22Rv1 (cell line): Measurements from ENCODE around the gene CPNE9.

Experiments
- CTCF ChIP-seq: fragments of 450-650 bp; IDR thresholded peaks from 2 replicates; pipeline ENCODE4 v1.5.1; 2017; ENCODE audit warnings: mild to moderate bottlenecking
- ZFX ChIP-seq: fragments of 450-650 bp; IDR thresholded peaks from 2 replicates; pipeline ENCODE4 v1.6.1; 2017; ENCODE audit warnings: antibody characterized with exemption, borderline replicate concordance

DNA sequence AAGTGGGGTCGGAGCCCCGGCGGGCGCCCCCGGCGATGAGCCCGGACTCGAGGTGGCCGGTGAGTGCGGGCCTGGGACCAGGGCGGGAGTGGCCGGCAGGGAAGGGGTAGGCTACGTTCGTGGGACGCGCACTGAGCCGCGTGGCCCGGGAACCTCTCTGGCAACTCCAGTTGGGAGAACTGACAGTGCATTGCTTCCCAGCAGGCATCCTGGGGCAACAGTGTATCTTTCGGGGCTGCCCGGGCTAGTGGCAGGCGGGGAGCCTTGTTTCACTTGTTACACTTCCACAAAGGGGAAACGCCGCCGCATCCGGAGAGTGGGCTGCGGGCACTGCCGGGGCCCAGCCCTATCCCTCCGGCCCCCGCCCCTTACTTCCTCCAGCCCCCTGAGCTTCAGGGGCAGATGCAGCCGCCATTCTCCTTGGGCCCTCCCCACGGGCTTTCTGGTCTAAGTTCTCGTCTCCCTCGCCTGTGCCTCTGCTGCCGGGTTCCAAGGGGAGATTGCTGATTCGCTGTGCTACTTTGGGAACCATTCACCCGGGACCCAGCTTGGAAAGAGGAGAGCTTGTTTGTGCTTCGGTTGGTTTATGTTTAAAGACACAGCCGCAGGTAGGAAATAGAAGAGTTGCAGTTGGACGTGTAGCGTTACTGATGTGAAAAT lies 28.6 kb downstream of the CPNE9 start:
- TF ChIP-seq CTCF (no peak), ZFX (no peak)
